H9 (cell line): Measurements from ENCODE around the gene ABHD12. TPM values are rescaled to one million over a fixed set of nuclear protein-coding genes. Genes with fewer than 3 reads are reported as not detected.

Experiments used
- DNase-seq: peaks from one replicate; pipeline ENCODE4 v3.0.0-alpha.2; 2017
- H2AFZ ChIP-seq: one replicate; pipeline ENCODE4 v1.6.1; 2013; ENCODE audit warnings: mild to moderate bottlenecking, low read length, control low read depth, moderate library complexity
- H2AK5ac ChIP-seq: 2 replicates; pipeline ENCODE4 v1.6.1; 2013; ENCODE audit warnings: low read length, control low read depth, mixed read lengths; ENCODE audit not compliant: insufficient read length
- H2BK120ac ChIP-seq: one replicate; pipeline ENCODE4 v1.6.1; 2013; ENCODE audit warnings: low read depth, mild to moderate bottlenecking, low read length, control low read depth, inconsistent platforms; ENCODE audit not compliant: poor library complexity, severe bottlenecking
- H2BK12ac ChIP-seq: 2 replicates; pipeline ENCODE4 v1.6.1; 2013; ENCODE audit warnings: low read length, control low read depth, mixed read lengths, low read depth; ENCODE audit not compliant: insufficient read length
- H2BK15ac ChIP-seq: 2 replicates; pipeline ENCODE4 v1.6.1; 2013; ENCODE audit warnings: low read depth, low read length, control low read depth
- H2BK20ac ChIP-seq: one replicate; pipeline ENCODE4 v1.6.1; 2013; ENCODE audit warnings: low read depth, mild to moderate bottlenecking, low read length, control low read depth, inconsistent platforms; ENCODE audit not compliant: poor library complexity, severe bottlenecking
- H2BK5ac ChIP-seq: 2 replicates; pipeline ENCODE4 v1.6.1; 2013; ENCODE audit warnings: low read length, control low read depth, mixed read lengths; ENCODE audit not compliant: insufficient read length
- H3K14ac ChIP-seq: 2 replicates; pipeline ENCODE4 v1.6.1; 2013; ENCODE audit warnings: low read length, control low read depth; ENCODE audit not compliant: insufficient read depth
- H3K18ac ChIP-seq: 2 replicates; pipeline ENCODE4 v1.6.1; 2013; ENCODE audit warnings: low read depth, mild to moderate bottlenecking, mixed read lengths, low read length, control low read depth; ENCODE audit not compliant: insufficient read length
- H3K23ac ChIP-seq: 2 replicates; pipeline ENCODE4 v1.6.1; 2013; ENCODE audit warnings: low read length, control low read depth, mixed read lengths, low read depth; ENCODE audit not compliant: insufficient read length
- H3K23me2 ChIP-seq: 2 replicates; pipeline ENCODE4 v1.6.1; 2013; ENCODE audit warnings: low read depth, mild to moderate bottlenecking, mixed read lengths, low read length, control low read depth; ENCODE audit not compliant: insufficient read length, poor library complexity, severe bottlenecking
- H3K27ac ChIP-seq: 2 replicates; pipeline ENCODE4 v1.5.1; 2013; ENCODE audit warnings: low read length, control low read depth, mixed read lengths, low read depth; ENCODE audit not compliant: insufficient read length
- H3K27me3 ChIP-seq: 2 replicates; pipeline ENCODE4 v1.6.1; 2013; ENCODE audit warnings: low read length, control low read depth, inconsistent platforms; ENCODE audit not compliant: insufficient read depth
- H3K4ac ChIP-seq: 2 replicates; pipeline ENCODE4 v1.6.1; 2013; ENCODE audit warnings: low read depth, mild to moderate bottlenecking, control low read depth, inconsistent platforms, low read length, moderate library complexity
- H3K4me1 ChIP-seq: 2 replicates; pipeline ENCODE4 v1.6.1; 2013; ENCODE audit warnings: low read length, control low read depth, inconsistent platforms; ENCODE audit not compliant: insufficient read depth
- H3K4me2 ChIP-seq: 2 replicates; pipeline ENCODE4 v1.6.1; 2013; ENCODE audit warnings: low read length, control low read depth, mixed read lengths; ENCODE audit not compliant: insufficient read length, insufficient read depth
- H3K56ac ChIP-seq: 2 replicates; pipeline ENCODE4 v1.6.1; 2013; ENCODE audit warnings: low read depth, mild to moderate bottlenecking, mixed read lengths, low read length, control low read depth; ENCODE audit not compliant: insufficient read length
- H3K79me1 ChIP-seq: 2 replicates; pipeline ENCODE4 v1.6.1; 2013; ENCODE audit warnings: low read depth, mild to moderate bottlenecking, moderate library complexity, low read length, control low read depth, inconsistent platforms; ENCODE audit not compliant: insufficient read depth, poor library complexity, severe bottlenecking
- H3K79me2 ChIP-seq: 2 replicates; pipeline ENCODE4 v1.6.1; 2013; ENCODE audit warnings: low read length, control low read depth, inconsistent platforms; ENCODE audit not compliant: insufficient read depth
- H3K9ac ChIP-seq: 2 replicates; pipeline ENCODE4 v1.6.1; 2013; ENCODE audit warnings: low read length, control low read depth, mixed read lengths; ENCODE audit not compliant: insufficient read length; ENCODE audit errors: extremely low read depth
- H3K9me3 ChIP-seq: one replicate; pipeline ENCODE4 v1.6.1; 2013; ENCODE audit warnings: low read depth, low read length, inconsistent platforms; ENCODE audit not compliant: control insufficient read depth
- H3T11ph ChIP-seq: one replicate; pipeline ENCODE4 v1.6.1; 2013; ENCODE audit warnings: mild to moderate bottlenecking, low read length, control low read depth, inconsistent platforms
- H4K20me1 ChIP-seq: one replicate; pipeline ENCODE4 v1.6.1; 2013; ENCODE audit not compliant: control insufficient read depth, insufficient read length, insufficient read depth
- H4K5ac ChIP-seq: 2 replicates; pipeline ENCODE4 v1.6.1; 2013; ENCODE audit warnings: low read depth, mild to moderate bottlenecking, mixed read lengths, low read length, control low read depth; ENCODE audit not compliant: insufficient read length
- H4K8ac ChIP-seq: replicated peaks from 2 replicates; pipeline ENCODE4 v1.6.1; 2013; ENCODE audit warnings: low read length, control low read depth, mixed read lengths, low read depth; ENCODE audit not compliant: insufficient read length
- H4K91ac ChIP-seq: 2 replicates; pipeline ENCODE4 v1.6.1; 2013; ENCODE audit warnings: low read depth, mild to moderate bottlenecking, moderate library complexity, mixed read lengths, low read length, control low read depth; ENCODE audit not compliant: insufficient read length
- H3K27ac Mint-ChIP-seq, 3 experiments: 2 replicates in 2 of 3; 3 replicates in 1 of 3; pipeline ENCODE4 v1.8.0; 2020 to 2021; ENCODE audit warnings: mixed read lengths in 3 of 3, mild to moderate bottlenecking in 1 of 3, moderate library complexity in 1 of 3
- H3K27me3 Mint-ChIP-seq: 2 replicates; pipeline ENCODE4 v1.8.0; 2021; ENCODE audit warnings: low read depth, mild to moderate bottlenecking, moderate library complexity, mixed read lengths
- H3K36me3 Mint-ChIP-seq, 3 experiments: 2 replicates in 2 of 3; 3 replicates in 1 of 3; pipeline ENCODE4 v1.8.0; 2020 to 2021; ENCODE audit warnings: low read depth in 3 of 3, mixed read lengths in 3 of 3; ENCODE audit not compliant: insufficient read depth in 1 of 3
- H3K4me1 Mint-ChIP-seq, 2 experiments: 2 replicates each; pipeline ENCODE4 v1.8.0; 2020; ENCODE audit warnings: mixed read lengths in 2 of 2
- H3K4me3 Mint-ChIP-seq, 2 experiments: 2 replicates in 1 of 2; 3 replicates in 1 of 2; pipeline ENCODE4 v1.8.0; 2020 to 2021; ENCODE audit warnings: mild to moderate bottlenecking in 2 of 2, mixed read lengths in 2 of 2, moderate library complexity in 1 of 2
- H3K9me3 Mint-ChIP-seq, 2 experiments: 2 replicates in 1 of 2; 3 replicates in 1 of 2; pipeline ENCODE4 v1.8.0; 2020; ENCODE audit warnings: mild to moderate bottlenecking in 2 of 2, mixed read lengths in 2 of 2, moderate library complexity in 1 of 2
- CTCF ChIP-seq: fragments of 200-600 bp; sonication (generic); conservative IDR thresholded peaks from 3 replicates; pipeline ENCODE4 v1.8.0; 2021; ENCODE audit warnings: antibody characterized with exemption, mild to moderate bottlenecking
- WGBS: extraction: QIAGEN DNeasy Blood & Tissue Kit; methylation state at CpG from one replicate; pipeline ENCODE4 v1.1.7; 2013; ENCODE audit warnings: missing lambda C conversion rate, low lambda C conversion rate, mixed read lengths; ENCODE audit not compliant: insufficient read length; ENCODE audit errors: extremely low coverage; 5-methylcytosine and 5-hydroxymethylcytosine counted together
- total RNA-seq: library from RNA; stranded (reverse); gene quantifications from 2 replicates; pipeline ENCODE4 v1.2.1, GENCODE V29; 2021

The ABHD12 gene
- total RNA-seq, 1 experiment from 2014 or later, result 54.4 TPM

- Mint-ChIP-seq H3K4me1 (peaks cover 0 to 7% of the 10 kb centered on the region in 2 experiments; a peak in 1 of 4 replicates), H3K27ac (peak overlapping the region in 2 of 3 experiments; percentile 32 to 54; a peak in 3 of 7 replicates), H3K36me3 (peaks cover 17 to 38% (median 30%) of the 10 kb centered on the region in 3 experiments; a peak in 6 of 7 replicates), H3K4me3 (no peak overlapping the region), H3K9me3 (no peaks in the 10 kb centered on the region), H3K27me3 (no peaks in the 10 kb centered on the region)
- WGBS, result no CpG with 5 or more reads among the region's 5 CpGs
- Histone ChIP-seq H4K20me1 (no peaks in the 10 kb centered on the region), H2BK5ac (no peak overlapping the region), H2BK20ac (no peak overlapping the region), H3K4me1 (no peaks in the 10 kb centered on the region), H3K4me2 (no peak overlapping the region), H3K23ac (no peak overlapping the region), H2BK120ac (no peak overlapping the region), H3K14ac (no peak overlapping the region), H3T11ph (no peak overlapping the region), H4K8ac (no peak overlapping the region), H3K9me3 (no peaks in the 10 kb centered on the region), H3K79me2 (peaks cover 24% of the 10 kb centered on the region; the same call in 1 of the 2 replicates), H2AK5ac (no peak overlapping the region), H3K56ac (no peak overlapping the region), H4K91ac (no peak overlapping the region), H2BK12ac (no peak overlapping the region), H3K27me3 (no peaks in the 10 kb centered on the region), H3K4ac (no peak overlapping the region), H3K27ac (no peak overlapping the region), H3K23me2 (no peaks in the 10 kb centered on the region), H3K79me1 (peaks cover 6% of the 10 kb centered on the region), H2BK15ac (no peak overlapping the region), H3K18ac (no peak overlapping the region), H4K5ac (no peak overlapping the region), H2AFZ (no peak overlapping the region), H3K9ac (no peak overlapping the region)
- TF ChIP-seq CTCF, result no peak
- no peak for DNase-seq
These were observed 7.8 kb downstream of the ABHD12 start for GRCh38 chr20:25382704-25383370.
